ENCODE data around the gene POLE. TPM values are rescaled to one million over a fixed set of nuclear protein-coding genes. Genes with fewer than 3 reads are reported as not detected.

Gene POLE
- total RNA-seq, 3 donors from 2014 or later (not counting 1 experiment from before 2014, with no cell fraction given), result 58.7 to 66.0 (median 65.0) TPM

- DNase-seq (no peak), ATAC-seq (no peak)
- H3K27me3 ChIP-seq (ENCODE audit: control insufficient read depth, insufficient read depth, low read length), result no peaks in the 10 kb centered on the region
- no peak overlapping the region for H3K27ac ChIP-seq (ENCODE audit: low read length)
- Mint-ChIP-seq H3K36me3 (no peaks in the 10 kb centered on the region), H3K4me3 (no peak overlapping the region), H3K27ac (no peak overlapping the region), H3K9me3 (no peaks in the 10 kb centered on the region), H3K4me1 (no peaks in the 10 kb centered on the region), H3K27me3 (ENCODE audit: low read depth in 2 of 2) (no peaks in the 10 kb centered on the region)
- H3K4me3 ChIP-seq (ENCODE audit: low read length), result no peak overlapping the region
- no peaks in the 10 kb centered on the region for H3K9me3 ChIP-seq (ENCODE audit: control insufficient read depth, insufficient read depth, low read length)
- no peak for TF ChIP-seq CTCF (IDR thresholded peaks at IDR 0.05)
- intact Hi-C loops (cut with micrococcal nuclease), result no loop called here
- WGBS (ENCODE audit: insufficient coverage), result 94% methylated on average over 11 of the region's 11 CpGs
- peaks cover 20% of the 10 kb centered on the region for H3K36me3 ChIP-seq (ENCODE audit: control insufficient read depth, insufficient read depth, low read length)
- no peaks in the 10 kb centered on the region for H3K4me1 ChIP-seq (ENCODE audit: control insufficient read depth, insufficient read depth, low read length)
These were observed 111.5 kb downstream of the POLE start for GRCh38 chr12:132575661-132576060.

GRCh38 chr12:132574271-132574996 is 112.7 kb downstream of the POLE start:
- no peak overlapping the region for H3K4me3 ChIP-seq (ENCODE audit: low read length)
- H3K9me3 Mint-ChIP-seq, result no peaks in the 10 kb centered on the region

More at GRCh38 chr12:132574271-132574996, 112.7 kb downstream of the POLE start:
- no peaks in the 10 kb centered on the region for H3K27me3 Mint-ChIP-seq (ENCODE audit: low read depth in 2 of 2)
- no peak overlapping the region for H3K27ac Mint-ChIP-seq
- DNase-seq (no peak), ATAC-seq (no peak)
- H3K4me1 Mint-ChIP-seq, result peaks cover 0 to 3% of the 10 kb centered on the region in 2 donors
- WGBS (ENCODE audit: insufficient coverage), result 97% methylated on average over 39 of the region's 39 CpGs
- Histone ChIP-seq H3K9me3 (ENCODE audit: control insufficient read depth, insufficient read depth, low read length) (no peaks in the 10 kb centered on the region), H3K27me3 (ENCODE audit: control insufficient read depth, insufficient read depth, low read length) (no peaks in the 10 kb centered on the region), H3K36me3 (ENCODE audit: control insufficient read depth, insufficient read depth, low read length) (peaks cover 20% of the 10 kb centered on the region), H3K27ac (ENCODE audit: low read length) (no peak overlapping the region), H3K4me1 (ENCODE audit: control insufficient read depth, insufficient read depth, low read length) (peaks cover 4% of the 10 kb centered on the region)
- TF ChIP-seq CTCF (IDR thresholded peaks at IDR 0.05), result no peak
- H3K4me3 Mint-ChIP-seq, result no peak overlapping the region
- no peaks in the 10 kb centered on the region for H3K36me3 Mint-ChIP-seq
- intact Hi-C loops (cut with micrococcal nuclease), result no loop called here

Other genes starting within 250 kb of the POLE start
- 10 to 100 TPM; 67.5 to 78.0 (median 76.2) TPM for gene FBRSL1, start 197.2 kb downstream of the POLE start, total RNA-seq
- gene LRCOL1, start 76.8 kb downstream of the POLE start, total RNA-seq, result not detected
- not detected for gene P2RX2, start 68.6 kb downstream of the POLE start, total RNA-seq
- 1 to 10 TPM; 3.6 to 6.2 (median 5.1) TPM for gene PXMP2, start 245 bp upstream of the POLE start, total RNA-seq
- 10 to 100 TPM; 19.7 to 30.2 (median 21.9) TPM for gene PGAM5, start 23.5 kb upstream of the POLE start, total RNA-seq
- gene ANKLE2, start 74.5 kb upstream of the POLE start, total RNA-seq, result 10 to 100 TPM; 67.3 to 86.4 (median 84.6) TPM
- 10 to 100 TPM; 39.1 to 54.3 (median 50.9) TPM for gene GOLGA3, start 141.5 kb upstream of the POLE start, total RNA-seq
- 100 to 1,000 TPM; 161 to 170 (median 168) TPM for gene CHFR, start 200.3 kb upstream of the POLE start, total RNA-seq